Superior temporal gyrus (tissue), 1 donor: ENCODE data around the gene PLEKHA7.

Experiments
- DNase-seq: peaks from one replicate; pipeline ENCODE4 v3.0.0-alpha.2; 2016; ENCODE audit errors: extremely low spot score

The PLEKHA7 gene

DNA sequence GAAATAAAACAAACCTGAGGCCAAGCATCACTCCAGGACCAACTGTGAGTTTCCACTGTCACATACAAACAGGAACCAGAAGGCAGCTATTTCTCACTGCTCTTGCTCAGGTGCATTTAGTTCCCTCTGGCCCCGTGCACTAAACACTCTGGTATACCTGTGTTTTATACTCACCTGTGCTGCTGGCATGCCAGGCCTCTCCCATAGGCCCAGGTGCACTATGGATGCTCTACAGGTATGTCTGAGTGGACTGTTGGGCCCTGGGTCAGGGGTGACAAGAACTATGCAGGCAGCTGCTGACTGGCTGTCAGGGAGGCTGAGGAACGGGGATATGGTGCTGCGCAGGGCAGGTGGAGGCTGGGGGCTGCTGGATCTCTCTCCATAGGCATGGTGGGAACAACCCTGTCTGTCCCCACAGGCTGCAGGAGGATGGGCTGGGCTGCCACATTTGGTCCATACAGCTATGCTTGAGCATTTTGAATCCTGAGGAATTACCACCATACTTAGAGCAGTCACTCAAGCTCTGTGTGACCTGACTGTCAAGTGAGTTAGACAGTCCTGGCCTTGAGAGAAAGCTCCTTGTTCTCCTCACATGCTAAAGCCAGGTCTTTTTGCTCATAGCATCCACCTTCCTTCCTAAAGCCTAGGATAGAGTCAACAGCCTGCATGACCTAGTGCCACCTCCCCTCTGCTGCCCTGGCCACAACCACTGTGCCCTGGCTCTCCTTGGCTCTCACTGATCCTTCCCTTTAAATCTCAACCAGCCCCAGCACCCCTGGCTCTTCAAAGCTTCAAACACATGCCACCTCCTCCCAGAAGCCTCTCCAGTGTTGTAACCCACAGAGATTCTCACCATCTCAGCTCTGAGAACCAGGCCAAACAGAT is 202.8 kb downstream of the PLEKHA7 start:
- DNase-seq = no peak

DNA sequence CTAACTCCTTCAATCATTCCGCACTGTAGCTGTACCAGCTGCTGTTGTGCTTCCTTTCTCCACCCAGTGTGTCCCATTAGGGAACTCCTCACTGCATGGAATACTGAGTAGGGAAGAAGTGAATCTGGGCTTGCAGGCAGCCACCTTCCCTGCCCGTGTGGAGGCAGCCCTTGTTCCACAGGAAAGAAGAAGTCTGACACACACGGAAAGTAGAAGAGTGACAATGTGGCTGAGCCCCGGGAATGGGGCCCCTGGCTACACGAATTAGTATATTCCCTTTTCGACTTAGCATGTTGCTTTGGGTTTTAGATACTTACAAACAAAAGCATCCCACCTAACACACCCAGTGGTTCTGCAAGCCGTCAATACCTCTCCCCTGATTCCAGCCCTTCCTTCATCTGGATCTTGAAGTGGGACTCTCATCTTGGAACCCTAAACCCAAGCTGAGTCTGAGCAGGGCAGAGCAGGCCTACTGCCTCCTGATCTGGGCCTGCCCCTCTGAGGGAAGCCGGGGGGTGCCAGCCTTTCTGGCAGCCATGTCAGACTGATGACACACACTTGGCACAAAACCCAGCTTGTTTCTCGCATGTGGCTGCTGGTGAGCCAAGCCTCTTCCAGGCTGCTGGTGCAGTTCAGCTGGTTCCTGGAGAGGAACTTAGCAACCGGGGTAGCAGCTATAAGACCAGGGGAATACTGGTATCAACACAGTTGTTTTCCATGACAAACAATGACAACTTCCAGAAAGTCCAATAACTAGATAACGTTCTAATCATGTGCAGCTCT is 204.1 kb downstream of the PLEKHA7 start:
- peak; percentile 77 for DNase-seq

- no peak for DNase-seq
These were observed 206.9 kb downstream of the PLEKHA7 start for GRCh38 chr11:16807306-16807705.

GRCh38 chr11:16806791-16807190 is 207.4 kb downstream of the PLEKHA7 start:
- no peak for DNase-seq

DNA sequence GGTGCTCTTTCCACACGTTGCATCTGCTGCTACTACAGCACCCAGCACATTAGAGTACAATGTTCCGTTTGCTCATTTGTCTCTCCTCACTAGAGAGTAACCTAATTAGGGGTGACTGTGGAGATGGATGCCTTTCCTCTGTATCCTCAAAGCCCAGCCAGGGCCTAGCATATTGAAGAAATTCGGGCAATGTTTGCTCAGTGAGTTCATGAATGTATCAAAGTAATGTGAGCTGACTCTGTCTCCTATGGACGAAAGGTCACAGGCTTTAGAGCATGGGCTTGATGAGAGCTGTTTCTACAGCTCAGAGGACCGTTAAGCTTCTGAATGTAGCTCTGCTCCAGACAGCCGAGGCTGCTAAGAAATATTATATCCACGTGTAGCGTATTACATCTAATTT is 208.3 kb downstream of the PLEKHA7 start:
- DNase-seq = no peak

DNA sequence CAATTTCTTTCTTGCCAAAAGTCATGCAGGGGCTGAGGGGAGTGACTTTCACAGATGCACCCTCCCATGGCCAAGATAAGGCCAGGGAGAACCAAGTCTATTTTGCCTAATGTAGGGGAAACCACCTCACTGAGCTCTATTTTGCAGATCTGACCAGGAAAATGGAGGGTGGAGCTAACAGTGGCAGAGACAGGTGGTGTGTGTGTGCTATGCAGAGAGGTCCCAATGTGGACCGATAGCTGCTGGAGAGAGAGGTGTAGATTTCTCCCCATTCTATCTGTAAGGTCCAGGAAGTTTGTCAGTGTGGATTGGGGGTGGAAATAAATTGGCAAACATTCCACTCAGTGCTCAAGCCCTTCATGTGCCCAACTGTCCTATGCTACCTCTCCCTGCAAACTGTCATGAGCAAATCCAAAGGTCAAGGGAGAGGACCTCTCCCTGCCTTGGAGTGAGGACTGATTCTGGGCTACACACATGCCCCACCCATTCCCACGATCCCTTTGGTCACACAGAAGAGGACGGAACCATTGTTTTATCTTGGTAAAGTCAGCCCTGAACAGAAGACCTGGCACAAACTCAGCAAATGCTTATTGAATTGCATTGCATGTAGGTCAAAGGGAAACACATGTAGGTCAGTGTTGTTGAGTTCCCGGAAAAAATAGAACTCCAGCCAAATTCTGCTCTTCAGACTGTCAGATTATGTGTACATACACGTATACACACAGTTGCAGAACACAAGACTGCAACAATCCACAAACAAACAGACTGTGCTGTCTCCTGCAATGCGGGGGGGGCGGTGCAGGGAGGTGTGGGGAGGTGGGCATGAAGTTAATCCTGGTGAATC is 209.9 kb downstream of the PLEKHA7 start:
- DNase-seq = no peak

DNA sequence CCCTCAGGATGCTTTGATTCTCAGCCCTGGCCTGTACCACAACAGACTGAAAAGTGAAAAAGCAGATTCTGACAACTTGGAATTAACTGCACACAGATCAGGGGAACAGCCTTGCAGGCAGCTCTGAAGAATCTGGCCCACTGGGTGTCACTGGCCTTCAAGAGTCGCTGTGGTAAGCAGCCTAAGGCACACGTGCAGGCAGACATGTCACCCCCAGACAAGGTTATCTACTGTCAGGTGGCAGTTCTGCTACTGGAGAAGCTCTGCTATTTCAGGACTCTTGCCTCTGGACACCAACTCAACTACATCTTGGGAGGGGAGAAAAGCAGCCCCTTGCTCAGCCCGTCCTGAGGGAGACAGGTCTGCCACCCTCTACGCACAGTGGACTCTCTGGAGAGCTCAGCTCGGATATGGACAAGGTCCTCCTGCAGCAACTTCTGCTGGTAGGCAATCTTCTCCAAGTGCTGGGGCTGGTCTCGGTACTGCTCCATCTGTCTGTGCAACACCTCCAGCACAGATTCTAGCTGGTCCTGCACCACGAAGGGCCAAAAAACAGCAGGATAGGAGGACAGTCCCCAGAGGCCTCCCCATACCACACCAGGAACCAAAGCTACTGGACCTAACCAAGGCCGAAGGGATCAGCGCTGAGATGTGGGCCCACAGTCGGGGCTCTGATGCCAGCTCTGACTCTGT is 212.8 kb downstream of the PLEKHA7 start:
- DNase-seq = no peak

DNA sequence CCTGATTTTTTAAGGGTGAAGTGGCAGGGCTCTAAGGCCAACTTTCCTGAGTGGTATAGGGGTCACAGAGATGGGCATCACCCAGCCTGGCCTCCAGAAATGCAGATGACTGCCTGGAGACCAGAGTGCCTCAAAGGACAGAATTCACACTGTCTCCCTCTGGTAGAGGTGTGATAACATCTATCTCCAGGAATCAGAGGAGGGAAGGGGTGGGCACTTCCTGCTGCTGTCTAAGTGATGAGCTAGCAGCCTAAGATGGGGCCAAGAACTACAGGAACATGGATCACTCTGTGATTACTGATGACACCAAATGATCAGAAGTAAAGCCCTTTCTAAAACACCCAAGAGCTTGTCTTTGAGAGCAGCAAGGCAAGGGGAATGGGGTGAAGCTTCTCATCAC is 213.8 kb downstream of the PLEKHA7 start:
- DNase-seq = no peak

GRCh38 chr11:16799890-16800289 is 214.3 kb downstream of the PLEKHA7 start:
- DNase-seq = no peak

GRCh38 chr11:16799221-16799620 is 215.0 kb downstream of the PLEKHA7 start:
- no peak for DNase-seq

DNA sequence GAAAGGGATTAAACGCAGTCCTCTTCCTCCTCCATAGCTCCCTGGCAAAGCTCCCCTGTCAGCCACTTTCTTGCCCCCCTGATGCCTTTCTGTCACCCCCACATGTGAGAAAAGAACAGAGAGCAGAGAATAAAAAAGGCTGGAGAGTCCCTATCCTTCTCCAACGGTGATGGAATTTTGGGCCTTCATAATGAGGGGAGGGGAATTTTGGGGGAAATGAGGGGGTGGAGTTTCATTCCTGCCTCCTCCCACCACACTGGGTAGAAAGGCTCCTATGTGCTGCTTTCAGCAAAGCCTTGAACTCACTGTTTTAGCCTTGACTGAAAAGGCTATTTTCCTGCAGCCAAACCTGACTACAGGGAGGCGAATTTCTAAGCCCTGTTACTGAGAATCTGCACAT is 216.4 kb downstream of the PLEKHA7 start:
- DNase-seq = no peak

GRCh38 chr11:16796311-16796710 is 217.9 kb downstream of the PLEKHA7 start:
- no peak for DNase-seq

GRCh38 chr11:16795146-16795545 is 219.1 kb downstream of the PLEKHA7 start:
- no peak for DNase-seq

DNA sequence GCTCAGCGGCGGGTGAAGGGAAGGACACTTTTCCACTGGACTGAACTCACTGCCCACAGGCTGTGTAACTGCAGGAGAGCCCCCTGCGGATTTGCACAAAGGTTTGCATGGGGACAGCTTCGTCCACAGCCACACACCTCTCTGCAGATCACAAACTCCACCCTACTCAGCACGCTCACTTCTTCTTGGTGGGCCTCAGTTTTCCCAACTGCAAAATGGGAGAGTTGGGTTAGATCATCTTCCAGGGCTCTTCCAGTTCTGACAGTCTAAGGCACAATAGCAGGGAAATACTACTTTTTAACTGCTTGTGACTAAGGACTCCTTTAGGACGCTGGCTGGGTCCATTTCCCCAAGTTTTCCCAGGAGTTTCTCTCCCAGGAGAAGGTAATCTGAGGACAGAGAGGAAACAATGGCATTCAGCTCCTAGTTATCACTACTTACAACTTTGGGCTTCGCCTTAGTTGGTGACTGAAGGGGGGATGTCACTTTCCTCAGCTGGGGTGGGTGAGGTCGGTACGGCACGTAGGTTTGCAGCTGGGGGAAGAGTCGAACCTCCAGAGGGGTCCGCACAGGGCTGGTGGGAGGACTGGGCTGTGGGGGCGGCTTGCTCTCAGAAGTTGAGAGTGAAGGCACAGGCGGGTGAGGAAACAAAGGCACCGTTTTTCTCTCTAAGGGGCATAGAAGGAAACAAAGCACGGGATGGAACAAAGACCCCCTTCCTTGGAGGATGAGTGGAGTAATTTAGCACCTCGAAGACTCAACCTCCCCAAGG is 220.0 kb downstream of the PLEKHA7 start:
- DNase-seq = no peak

DNA sequence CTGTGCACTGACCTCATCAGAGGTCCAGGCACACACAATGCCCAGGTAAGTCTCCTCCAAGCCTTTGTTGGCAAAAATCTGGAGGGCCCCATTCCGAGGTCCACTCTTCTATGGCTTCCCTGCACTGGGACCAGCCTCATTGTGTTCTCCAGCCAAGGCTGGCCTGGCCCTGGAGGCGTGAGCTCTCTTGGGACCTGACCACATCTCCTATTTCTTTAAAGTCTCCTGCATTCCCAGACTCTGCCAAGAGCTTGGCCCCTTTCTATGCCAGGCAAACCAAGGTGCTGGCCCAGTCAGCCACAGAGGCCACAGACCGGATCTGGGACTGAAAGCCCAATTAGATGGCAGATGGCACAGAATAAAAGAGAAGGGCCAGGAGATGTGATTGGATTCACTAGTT is 220.7 kb downstream of the PLEKHA7 start:
- no peak for DNase-seq

GRCh38 chr11:16793009-16793408 is 221.2 kb downstream of the PLEKHA7 start:
- no peak for DNase-seq

GRCh38 chr11:16792426-16792825 is 221.8 kb downstream of the PLEKHA7 start:
- no peak for DNase-seq

GRCh38 chr11:16791191-16791961 is 222.8 kb downstream of the PLEKHA7 start:
- no peak for DNase-seq

DNA sequence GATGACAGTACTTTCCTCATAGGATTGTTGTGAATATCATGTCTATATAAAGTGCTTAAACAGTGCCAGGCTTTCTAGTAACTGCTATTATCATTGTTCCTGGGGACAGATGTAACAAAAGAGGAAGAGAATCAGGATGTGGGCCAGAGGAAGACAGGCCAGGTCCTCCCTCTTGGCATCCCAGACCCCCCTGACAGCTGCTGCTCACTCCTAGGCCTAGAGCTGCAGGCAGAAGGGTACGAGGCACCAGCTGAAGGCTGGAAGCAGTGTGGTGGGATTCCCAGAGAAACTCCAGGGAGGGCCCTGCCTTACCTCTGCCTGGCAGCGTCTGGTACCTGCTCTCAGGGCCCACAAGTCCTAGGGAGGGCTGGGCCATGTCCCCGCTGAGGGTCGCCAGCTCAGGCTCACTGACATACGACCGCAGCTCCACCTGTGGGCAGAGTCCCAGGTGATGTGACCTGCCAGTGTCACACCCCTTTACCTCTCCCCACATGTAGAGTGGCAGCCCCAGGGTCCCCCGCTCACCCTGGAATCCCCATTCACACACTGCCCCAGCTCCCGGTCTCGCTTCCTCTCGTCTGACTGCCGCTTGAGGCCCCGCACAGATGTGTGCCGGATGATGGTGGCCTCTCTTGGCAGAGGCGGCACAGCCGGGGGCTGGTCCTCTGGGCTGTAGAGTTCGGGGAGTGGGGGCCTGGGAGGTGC is 223.6 kb downstream of the PLEKHA7 start:
- no peak for DNase-seq
